Ovary (tissue), 3 donors: ENCODE measurements around the gene ATP5MC2.

Experiments used
- CTCF ChIP-seq, 3 donors: fragments of 450-650 bp in 2 of 3; fragments of 200-600 bp in 1 of 3; IDR thresholded peaks; one replicate each; pipeline versions ENCODE4 v1.5.1 to v1.8.0; 2016 to 2022; ENCODE audit warnings: antibody characterized with exemption in 3 of 3, mild to moderate bottlenecking in 1 of 3
- EP300 ChIP-seq: sonication (generic); formaldehyde crosslinking; IDR thresholded peaks from one replicate; pipeline ENCODE4 v1.6.1; 2017; ENCODE audit warnings: antibody characterized with exemption
- POLR2A ChIP-seq: fragments of 450-650 bp; IDR thresholded peaks from one replicate; pipeline ENCODE4 v1.6.1; 2017; ENCODE audit warnings: antibody characterized with exemption, mild to moderate bottlenecking, moderate library complexity
- donor health status: DM: no; HTN: no; CAD: no.

- TF ChIP-seq CTCF (IDR thresholded peaks at IDR 0.05) (no peak), POLR2A (no peak), EP300 (no peak)
These were observed 18.9 kb upstream of the ATP5MC2 start for GRCh38 chr12:53694756-53695151.
